ENCODE measurements around the gene ANKUB1. TPM values are rescaled to one million over a fixed set of nuclear protein-coding genes. Genes with fewer than 3 reads are reported as not detected.
A peak's percentile ranks its signal among the peaks of the same experiment; 100 is the strongest.

The ANKUB1 gene
- total RNA-seq, 1 experiment from 2014 or later = not detected

DNA sequence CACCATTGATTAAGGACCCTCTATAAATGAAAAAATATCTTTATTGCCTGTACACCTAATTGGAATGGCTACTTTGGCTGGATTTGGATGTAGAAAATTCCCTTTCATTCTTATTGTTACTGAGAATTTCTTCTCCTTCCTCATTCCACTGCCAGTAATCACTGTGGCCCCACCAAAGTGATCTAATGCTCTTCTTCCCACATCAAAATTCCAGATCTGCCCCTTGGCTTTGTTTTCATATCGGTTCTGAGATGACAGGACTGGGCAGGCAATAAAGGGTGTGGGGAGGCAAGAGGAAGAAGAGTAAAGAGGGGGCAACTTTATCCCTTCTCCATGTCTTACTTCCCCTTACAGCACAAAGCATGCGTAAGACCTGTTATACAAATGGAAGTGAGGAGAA lies 2.1 kb downstream of the ANKUB1 start:
- H3K27me3 Mint-ChIP-seq (ENCODE audit: insufficient read depth, unreplicated experiment) = no peaks in the 10 kb centered on the region
- POLR2A ChIA-PET = no interaction called here
- no peaks in the 10 kb centered on the region for H3K9me3 Mint-ChIP-seq (ENCODE audit: unreplicated experiment)
- H3K27ac Mint-ChIP-seq (ENCODE audit: unreplicated experiment) = no peak overlapping the region
- H3K36me3 Mint-ChIP-seq (ENCODE audit: insufficient read depth, unreplicated experiment) = no peaks in the 10 kb centered on the region
- no peaks in the 10 kb centered on the region for H3K4me1 Mint-ChIP-seq (ENCODE audit: low read depth, unreplicated experiment)
- Histone ChIP-seq H3K4me1 (peaks cover 19% of the 10 kb centered on the region), H3K9me3 (no peaks in the 10 kb centered on the region), H3K4me3 (ENCODE audit: low read depth, low read length) (no peak overlapping the region), H3K36me3 (ENCODE audit: control insufficient read depth, insufficient read depth, low read length) (no peaks in the 10 kb centered on the region), H3K27me3 (replicated peaks; ENCODE audit: control insufficient read depth, insufficient read depth, low read length) (no peaks in the 10 kb centered on the region)
- CTCF ChIA-PET = no interaction called here
- H3K4me3 Mint-ChIP-seq (ENCODE audit: unreplicated experiment) = no peak overlapping the region
- BruUV-seq (replicated peaks) = no TSS peak
- no peak for DNase-seq
- intact Hi-C loops (cut with micrococcal nuclease; ENCODE audit: unreplicated experiment) = no loop called here
- TF ChIP-seq, protein P1, sequence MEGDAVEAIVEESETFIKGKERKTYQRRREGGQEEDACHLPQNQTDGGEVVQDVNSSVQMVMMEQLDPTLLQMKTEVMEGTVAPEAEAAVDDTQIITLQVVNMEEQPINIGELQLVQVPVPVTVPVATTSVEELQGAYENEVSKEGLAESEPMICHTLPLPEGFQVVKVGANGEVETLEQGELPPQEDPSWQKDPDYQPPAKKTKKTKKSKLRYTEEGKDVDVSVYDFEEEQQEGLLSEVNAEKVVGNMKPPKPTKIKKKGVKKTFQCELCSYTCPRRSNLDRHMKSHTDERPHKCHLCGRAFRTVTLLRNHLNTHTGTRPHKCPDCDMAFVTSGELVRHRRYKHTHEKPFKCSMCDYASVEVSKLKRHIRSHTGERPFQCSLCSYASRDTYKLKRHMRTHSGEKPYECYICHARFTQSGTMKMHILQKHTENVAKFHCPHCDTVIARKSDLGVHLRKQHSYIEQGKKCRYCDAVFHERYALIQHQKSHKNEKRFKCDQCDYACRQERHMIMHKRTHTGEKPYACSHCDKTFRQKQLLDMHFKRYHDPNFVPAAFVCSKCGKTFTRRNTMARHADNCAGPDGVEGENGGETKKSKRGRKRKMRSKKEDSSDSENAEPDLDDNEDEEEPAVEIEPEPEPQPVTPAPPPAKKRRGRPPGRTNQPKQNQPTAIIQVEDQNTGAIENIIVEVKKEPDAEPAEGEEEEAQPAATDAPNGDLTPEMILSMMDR (IDR thresholded peaks at IDR 0.05; ENCODE audit: insufficient read depth in 1 of 2, low read depth in 1 of 2, low read length in 1 of 2, severe bottlenecking in 1 of 2, unreplicated experiment in 1 of 2) = no peak

- H3K9me3 ChIP-seq = no peaks in the 10 kb centered on the region
- H3K4me1 ChIP-seq = peaks cover 20% of the 10 kb centered on the region
- CTCF ChIA-PET = no interaction called here
- DNase-seq = peak in 1 of 2 experiments; percentile 19
- H3K9me3 Mint-ChIP-seq (ENCODE audit: unreplicated experiment) = no peaks in the 10 kb centered on the region
- no peaks in the 10 kb centered on the region for H3K27me3 Mint-ChIP-seq (ENCODE audit: insufficient read depth, unreplicated experiment)
- no peaks in the 10 kb centered on the region for H3K36me3 Mint-ChIP-seq (ENCODE audit: insufficient read depth, unreplicated experiment)
- TF ChIP-seq, protein P1 (IDR thresholded peaks at IDR 0.05; ENCODE audit: insufficient read depth in 1 of 2, low read depth in 1 of 2, low read length in 1 of 2, severe bottlenecking in 1 of 2, unreplicated experiment in 1 of 2) = no peak
- BruUV-seq (replicated peaks) = no TSS peak
- POLR2A ChIA-PET = no interaction called here
- H3K27me3 ChIP-seq (replicated peaks; ENCODE audit: control insufficient read depth, insufficient read depth, low read length) = no peaks in the 10 kb centered on the region
- H3K4me1 Mint-ChIP-seq (ENCODE audit: low read depth, unreplicated experiment) = peaks cover 24% of the 10 kb centered on the region
- peak overlapping the region; percentile 91 for H3K27ac Mint-ChIP-seq (ENCODE audit: unreplicated experiment)
- intact Hi-C loops (cut with micrococcal nuclease; ENCODE audit: unreplicated experiment) = no loop called here
- H3K4me3 ChIP-seq (ENCODE audit: low read depth, low read length) = no peak overlapping the region
- H3K4me3 Mint-ChIP-seq (ENCODE audit: unreplicated experiment) = peak overlapping the region; percentile 36
- H3K36me3 ChIP-seq (ENCODE audit: control insufficient read depth, insufficient read depth, low read length) = no peaks in the 10 kb centered on the region
These were observed 8.2 kb downstream of the ANKUB1 start for GRCh38 chr3:149784064-149784704.

DNA sequence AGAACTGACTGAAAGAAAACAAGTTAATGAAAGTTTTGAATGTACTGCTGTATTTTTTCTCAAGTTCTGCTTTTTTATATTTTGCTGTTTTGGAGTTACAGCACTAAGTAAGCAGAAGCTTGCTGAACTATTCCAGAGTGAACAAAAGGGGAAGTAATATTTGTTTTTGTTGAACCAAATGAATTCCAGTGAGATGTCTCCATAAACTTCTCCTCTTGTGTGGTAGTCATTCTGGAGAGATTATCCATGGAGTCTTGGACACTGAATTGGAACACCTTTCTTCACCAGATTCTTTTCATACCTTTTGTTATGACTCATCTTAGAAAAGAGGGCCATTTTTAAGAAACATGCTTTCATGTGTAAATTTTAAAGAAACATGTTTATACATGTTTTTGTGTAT lies 8.8 kb downstream of the ANKUB1 start:
- H3K9me3 Mint-ChIP-seq (ENCODE audit: unreplicated experiment) = no peaks in the 10 kb centered on the region
- peak overlapping the region; percentile 91 for H3K27ac Mint-ChIP-seq (ENCODE audit: unreplicated experiment)
- no peak overlapping the region for H3K4me3 ChIP-seq (ENCODE audit: low read depth, low read length)
- no peaks in the 10 kb centered on the region for H3K36me3 Mint-ChIP-seq (ENCODE audit: insufficient read depth, unreplicated experiment)
- H3K36me3 ChIP-seq (ENCODE audit: control insufficient read depth, insufficient read depth, low read length) = no peaks in the 10 kb centered on the region
- TF ChIP-seq, protein P1 (IDR thresholded peaks at IDR 0.05; ENCODE audit: insufficient read depth in 1 of 2, low read depth in 1 of 2, low read length in 1 of 2, severe bottlenecking in 1 of 2, unreplicated experiment in 1 of 2) = no peak
- H3K27me3 Mint-ChIP-seq (ENCODE audit: insufficient read depth, unreplicated experiment) = no peaks in the 10 kb centered on the region
- no TSS peak for BruUV-seq (replicated peaks)
- no peak for DNase-seq
- H3K9me3 ChIP-seq = no peaks in the 10 kb centered on the region
- ChIA-PET POLR2A (no interaction called here), CTCF (no interaction called here)
- peaks cover 20% of the 10 kb centered on the region for H3K4me1 ChIP-seq
- H3K27me3 ChIP-seq (replicated peaks; ENCODE audit: control insufficient read depth, insufficient read depth, low read length) = no peaks in the 10 kb centered on the region
- H3K4me3 Mint-ChIP-seq (ENCODE audit: unreplicated experiment) = peak overlapping the region; percentile 36
- intact Hi-C loops (cut with micrococcal nuclease; ENCODE audit: unreplicated experiment) = no loop called here
- H3K4me1 Mint-ChIP-seq (ENCODE audit: low read depth, unreplicated experiment) = peaks cover 24% of the 10 kb centered on the region

Data from Caco-2 (cell line).